ENCODE measurements around the gene SRMS.

SRMS gene

DNA sequence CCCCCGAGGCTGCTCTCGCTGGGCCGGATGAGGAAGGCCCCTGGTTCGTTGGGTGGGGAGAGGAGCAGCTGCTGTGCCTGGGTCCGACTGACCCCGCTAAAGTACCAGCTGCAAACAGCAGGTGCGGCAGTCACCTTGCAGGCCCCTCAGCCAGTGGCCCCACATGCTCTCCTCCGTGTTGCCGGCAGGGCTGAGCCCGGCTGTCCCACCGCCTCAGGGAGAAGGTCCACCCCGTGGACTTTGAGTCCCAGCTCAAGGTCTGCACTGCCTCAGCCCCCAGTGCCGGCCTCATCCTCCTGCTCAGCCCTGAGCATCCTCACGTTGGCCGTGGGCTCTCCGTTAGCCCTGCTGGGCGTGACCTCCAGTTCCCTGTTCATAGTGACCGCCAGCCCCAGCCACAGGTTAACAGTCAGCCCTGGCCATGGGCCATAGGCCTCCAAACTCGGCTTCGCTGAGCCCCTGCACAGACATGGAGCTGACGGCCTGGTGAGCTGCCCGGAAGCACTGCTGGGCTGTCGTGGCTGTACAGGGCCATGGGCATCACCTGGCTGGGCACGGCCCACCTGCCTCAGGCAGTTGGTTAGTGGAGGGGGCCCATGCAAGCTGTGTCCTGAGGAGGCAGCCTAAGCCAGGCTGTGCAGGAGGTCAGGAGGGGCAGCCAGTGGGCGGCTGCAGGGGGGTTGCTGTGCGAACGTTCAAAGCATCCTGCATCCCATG is 3.1 kb downstream of the SRMS start:
- Histone ChIP-seq H3K36me3 (ENCODE audit: insufficient read depth) (no peaks in the 10 kb centered on the region), H3K27ac (no peak overlapping the region), H3K79me2 (ENCODE audit: insufficient read depth, low read depth) (no peaks in the 10 kb centered on the region), H3K9ac (no peak overlapping the region), H3K27me3 (ENCODE audit: insufficient read depth, low read depth) (peaks cover 92% of the 10 kb centered on the region), H2AFZ (ENCODE audit: low read depth) (no peak overlapping the region), H3K4me3 (IDR thresholded peaks at IDR 0.05; ENCODE audit: insufficient read depth, low read depth, low read length) (no peak overlapping the region), H3K4me1 (ENCODE audit: low read depth, poor library complexity, severe bottlenecking) (no peaks in the 10 kb centered on the region), H4K20me1 (ENCODE audit: insufficient read depth) (no peaks in the 10 kb centered on the region), H3K4me2 (no peak overlapping the region)
- TF ChIP-seq, protein P1, sequence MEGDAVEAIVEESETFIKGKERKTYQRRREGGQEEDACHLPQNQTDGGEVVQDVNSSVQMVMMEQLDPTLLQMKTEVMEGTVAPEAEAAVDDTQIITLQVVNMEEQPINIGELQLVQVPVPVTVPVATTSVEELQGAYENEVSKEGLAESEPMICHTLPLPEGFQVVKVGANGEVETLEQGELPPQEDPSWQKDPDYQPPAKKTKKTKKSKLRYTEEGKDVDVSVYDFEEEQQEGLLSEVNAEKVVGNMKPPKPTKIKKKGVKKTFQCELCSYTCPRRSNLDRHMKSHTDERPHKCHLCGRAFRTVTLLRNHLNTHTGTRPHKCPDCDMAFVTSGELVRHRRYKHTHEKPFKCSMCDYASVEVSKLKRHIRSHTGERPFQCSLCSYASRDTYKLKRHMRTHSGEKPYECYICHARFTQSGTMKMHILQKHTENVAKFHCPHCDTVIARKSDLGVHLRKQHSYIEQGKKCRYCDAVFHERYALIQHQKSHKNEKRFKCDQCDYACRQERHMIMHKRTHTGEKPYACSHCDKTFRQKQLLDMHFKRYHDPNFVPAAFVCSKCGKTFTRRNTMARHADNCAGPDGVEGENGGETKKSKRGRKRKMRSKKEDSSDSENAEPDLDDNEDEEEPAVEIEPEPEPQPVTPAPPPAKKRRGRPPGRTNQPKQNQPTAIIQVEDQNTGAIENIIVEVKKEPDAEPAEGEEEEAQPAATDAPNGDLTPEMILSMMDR (conservative IDR thresholded peaks at IDR 0.05; ENCODE audit: low read depth, low read length): no peak

DNA sequence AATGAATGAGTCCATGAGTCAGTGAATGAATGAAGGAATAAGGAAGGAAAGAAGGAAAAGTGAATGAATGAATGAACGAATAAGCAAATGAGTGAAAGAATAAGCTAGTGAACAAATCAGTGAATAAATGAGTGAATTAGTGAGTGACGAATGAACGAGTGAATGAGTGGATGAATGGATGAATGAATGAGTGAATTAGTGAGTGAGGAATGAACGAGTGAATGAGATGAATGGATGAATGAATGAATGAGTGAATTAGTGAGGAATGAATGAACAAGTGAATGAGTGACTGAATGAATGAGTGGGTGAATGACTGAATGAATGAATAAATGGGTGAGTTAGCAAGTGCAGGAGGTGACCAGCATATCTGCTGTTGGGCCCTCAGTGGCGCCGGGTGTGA is 3.8 kb downstream of the SRMS start:
- no peak overlapping the region for H2AFZ ChIP-seq (ENCODE audit: low read depth)
- no peak overlapping the region for H3K9ac ChIP-seq
- H3K4me2 ChIP-seq: no peak overlapping the region
- H3K4me3 ChIP-seq (IDR thresholded peaks at IDR 0.05; ENCODE audit: insufficient read depth, low read depth, low read length): no peak overlapping the region
- H4K20me1 ChIP-seq (ENCODE audit: insufficient read depth): no peaks in the 10 kb centered on the region
- H3K36me3 ChIP-seq (ENCODE audit: insufficient read depth): no peaks in the 10 kb centered on the region
- peaks cover 89% of the 10 kb centered on the region for H3K27me3 ChIP-seq (ENCODE audit: insufficient read depth, low read depth)
- H3K27ac ChIP-seq: no peak overlapping the region
- no peaks in the 10 kb centered on the region for H3K79me2 ChIP-seq (ENCODE audit: insufficient read depth, low read depth)
- no peaks in the 10 kb centered on the region for H3K4me1 ChIP-seq (ENCODE audit: low read depth, poor library complexity, severe bottlenecking)
- TF ChIP-seq, protein P1 (conservative IDR thresholded peaks at IDR 0.05; ENCODE audit: low read depth, low read length): no peak

DNA sequence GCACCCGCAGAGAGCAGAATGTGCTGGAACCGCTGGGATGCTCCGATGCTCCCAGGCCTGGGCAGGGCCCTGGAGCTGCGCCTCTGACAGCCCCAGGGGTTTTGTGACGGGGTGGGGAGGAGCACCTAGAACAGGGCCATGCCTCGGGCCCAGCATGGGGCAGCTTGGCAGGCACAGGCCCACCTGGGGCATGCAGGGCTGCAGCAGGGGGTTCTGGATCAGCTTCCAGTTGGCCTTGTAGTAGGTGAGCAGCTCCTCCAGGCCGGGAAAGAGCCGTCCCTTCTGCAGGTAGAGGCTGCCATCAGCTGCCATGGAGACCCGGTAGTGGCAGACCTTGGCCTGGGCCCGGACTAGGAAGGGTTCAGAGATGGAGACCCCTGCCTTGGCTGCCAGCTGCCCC is 4.4 kb downstream of the SRMS start:
- Histone ChIP-seq H3K27ac (no peak overlapping the region), H3K4me3 (IDR thresholded peaks at IDR 0.05; ENCODE audit: insufficient read depth, low read depth, low read length) (no peak overlapping the region), H3K79me2 (ENCODE audit: insufficient read depth, low read depth) (no peaks in the 10 kb centered on the region), H2AFZ (ENCODE audit: low read depth) (no peak overlapping the region), H3K4me1 (ENCODE audit: low read depth, poor library complexity, severe bottlenecking) (peaks cover 5% of the 10 kb centered on the region), H4K20me1 (ENCODE audit: insufficient read depth) (no peaks in the 10 kb centered on the region), H3K4me2 (no peak overlapping the region), H3K27me3 (ENCODE audit: insufficient read depth, low read depth) (peaks cover 83% of the 10 kb centered on the region), H3K36me3 (ENCODE audit: insufficient read depth) (no peaks in the 10 kb centered on the region), H3K9ac (no peak overlapping the region)
- TF ChIP-seq, protein P1 (conservative IDR thresholded peaks at IDR 0.05; ENCODE audit: low read depth, low read length): no peak

- Histone ChIP-seq H2AFZ (ENCODE audit: low read depth) (no peak overlapping the region), H3K27ac (no peak overlapping the region), H3K36me3 (ENCODE audit: insufficient read depth) (no peaks in the 10 kb centered on the region), H3K4me1 (ENCODE audit: low read depth, poor library complexity, severe bottlenecking) (peaks cover 5% of the 10 kb centered on the region), H3K79me2 (ENCODE audit: insufficient read depth, low read depth) (no peaks in the 10 kb centered on the region), H3K4me2 (no peak overlapping the region), H3K4me3 (IDR thresholded peaks at IDR 0.05; ENCODE audit: insufficient read depth, low read depth, low read length) (no peak overlapping the region), H4K20me1 (ENCODE audit: insufficient read depth) (no peaks in the 10 kb centered on the region), H3K9ac (no peak overlapping the region), H3K27me3 (ENCODE audit: insufficient read depth, low read depth) (peaks cover 79% of the 10 kb centered on the region)
- TF ChIP-seq, protein P1 (conservative IDR thresholded peaks at IDR 0.05; ENCODE audit: low read depth, low read length): no peak
These were observed 4.9 kb downstream of the SRMS start for GRCh38 chr20:63542696-63543095.

Measured in KMS-11 (cell line).